Measurements from ENCODE around the gene AOC2. TPM values are rescaled to one million over a fixed set of nuclear protein-coding genes. Genes with fewer than 3 reads are reported as not detected.

AOC2 gene
- total and polyA plus RNA-seq, 2 of the 13 experiments (the other 11 are each of a cell fraction or from before 2014, with no cell fraction given) = 1.2 to 3.3 TPM

GRCh38 chr17:42894283-42895184 is 50.2 kb downstream of the AOC2 start (continued):
- TF ChIP-seq ZFX (CRISPR knock-in tag; IDR thresholded peaks at IDR 0.05; ENCODE audit: low read depth) = peak; percentile 55; the same call in 1 of the 2 replicates
- TF ChIP-seq FUBP1 (CRISPR knock-in tag; IDR thresholded peaks at IDR 0.05; ENCODE audit: borderline replicate concordance) = no peak
- TF ChIP-seq ZNF326 (CRISPR knock-in tag; IDR thresholded peaks at IDR 0.05; ENCODE audit: borderline replicate concordance) = no peak
- TF ChIP-seq MAFK (conservative IDR thresholded peaks at IDR 0.05 in 1 of 2, IDR thresholded peaks at IDR 0.05 in 1 of 2; ENCODE audit: low read length in 2 of 2) = no peak
- no peak; the same call in 1 of the 2 replicates for TF ChIP-seq ZNF235 (CRISPR knock-in tag; IDR thresholded peaks at IDR 0.05; ENCODE audit: borderline replicate concordance)
- peak; percentile 80 for TF ChIP-seq ZC3H4 (CRISPR knock-in tag; IDR thresholded peaks at IDR 0.05; ENCODE audit: borderline replicate concordance)
- TF ChIP-seq EED (CRISPR knock-in tag; IDR thresholded peaks at IDR 0.05) = 0 out of 2 replicates have a peak, but pooled peaks have one; percentile 42
- no peak for TF ChIP-seq SAFB2 (CRISPR knock-in tag; IDR thresholded peaks at IDR 0.05; ENCODE audit: borderline replicate concordance, low read depth)
- no peak for TF ChIP-seq CENPT (CRISPR knock-in tag; IDR thresholded peaks at IDR 0.05; ENCODE audit: low read depth)
- no peak for TF ChIP-seq ZNF543 (CRISPR knock-in tag; IDR thresholded peaks at IDR 0.05)
- peak; percentile 95 for TF ChIP-seq TBX2 (CRISPR knock-in tag; IDR thresholded peaks at IDR 0.05; ENCODE audit: borderline replicate concordance)
- no peak for TF ChIP-seq REL (CRISPR knock-in tag; conservative IDR thresholded peaks at IDR 0.05)
- TF ChIP-seq ZNF552 (CRISPR knock-in tag; IDR thresholded peaks at IDR 0.05; ENCODE audit: borderline replicate concordance) = no peak
- 0 out of 2 replicates have a peak, but pooled peaks have one; percentile 7 for TF ChIP-seq RAD21 (CRISPR knock-in tag; IDR thresholded peaks at IDR 0.05)
- peak; percentile 93 for TF ChIP-seq ARNTL (CRISPR knock-in tag; IDR thresholded peaks at IDR 0.05)
- no peak for TF ChIP-seq MTA3 (CRISPR knock-in tag; IDR thresholded peaks at IDR 0.05)
- TF ChIP-seq SETDB1 (CRISPR knock-in tag; IDR thresholded peaks at IDR 0.05; ENCODE audit: borderline replicate concordance) = no peak
- peak in 1 of 2 experiments; percentile 96; a peak in 2 of 4 replicates for TF ChIP-seq EP300 (IDR thresholded peaks at IDR 0.05; ENCODE audit: low read depth in 2 of 2, low read length in 2 of 2)
- TF ChIP-seq EP300 (CRISPR knock-in tag; IDR thresholded peaks at IDR 0.05; ENCODE audit: borderline replicate concordance) = peak; percentile 82; the same call in 1 of the 2 replicates
- TF ChIP-seq SRSF9 (IDR thresholded peaks at IDR 0.05; ENCODE audit: borderline replicate concordance, insufficient read depth, low read depth, low read length, poor library complexity, severe bottlenecking) = no peak
- no peak for TF ChIP-seq MBNL3 (CRISPR knock-in tag; conservative IDR thresholded peaks at IDR 0.05)
- TF ChIP-seq SRF (IDR thresholded peaks at IDR 0.05; ENCODE audit: low read depth, low read length) = no peak
- peak; percentile 33 for TF ChIP-seq CCAR2 (optimal IDR thresholded peaks at IDR 0.05; ENCODE audit: low read depth, low read length)
- TF ChIP-seq SPEN (CRISPR knock-in tag; IDR thresholded peaks at IDR 0.05; ENCODE audit: low read depth) = peak; percentile 98; the same call in 1 of the 2 replicates
- TF ChIP-seq KDM3A (CRISPR knock-in tag; IDR thresholded peaks at IDR 0.05; ENCODE audit: low read depth) = peak; percentile 56
- peak; percentile 96 for TF ChIP-seq FOXO1 (CRISPR knock-in tag; IDR thresholded peaks at IDR 0.05)
- no peak for TF ChIP-seq EZH2 (conservative IDR thresholded peaks at IDR 0.05; ENCODE audit: low read depth, low read length)
- no peak for TF ChIP-seq MTF1 (CRISPR knock-in tag; IDR thresholded peaks at IDR 0.05)
- TF ChIP-seq TCF7L2 (IDR thresholded peaks at IDR 0.05; ENCODE audit: low read depth, low read length) = no peak

Measured in HepG2 (cell line).